Measurements from ENCODE around the gene OSGEP.

The OSGEP gene

GRCh38 chr14:20441461-20441860 lies 13.2 kb downstream of the OSGEP start:
- no peaks in the 10 kb centered on the region for H3K27me3 ChIP-seq (ENCODE audit: low read depth, low read length)
- TF ChIP-seq CTCF (IDR thresholded peaks at IDR 0.05; ENCODE audit: low read depth, low read length), result no peak
- TF ChIP-seq EZH2phosphoT487 (IDR thresholded peaks at IDR 0.05; ENCODE audit: low read depth), result no peak
- H3K79me2 ChIP-seq (ENCODE audit: low read length), result no peaks in the 10 kb centered on the region
- H3K4me1 ChIP-seq (ENCODE audit: low read length), result peaks cover 39% of the 10 kb centered on the region
- H3K27ac ChIP-seq (ENCODE audit: low read length), result no peak overlapping the region
- H4K20me1 ChIP-seq (ENCODE audit: insufficient read depth, low read length), result no peaks in the 10 kb centered on the region
- no peak overlapping the region for H3K9ac ChIP-seq (ENCODE audit: low read length)
- no peak overlapping the region for H3K4me3 ChIP-seq (ENCODE audit: low read length)
- no peaks in the 10 kb centered on the region for H3K9me3 ChIP-seq (ENCODE audit: insufficient read depth, low read length)
- H3K4me2 ChIP-seq (ENCODE audit: low read length), result no peak overlapping the region
- H3K36me3 ChIP-seq (replicated peaks; ENCODE audit: low read depth, low read length), result peaks cover 41% of the 10 kb centered on the region
- no peak overlapping the region for H2AFZ ChIP-seq (ENCODE audit: low read depth, low read length)

GRCh38 chr14:20440882-20441281 lies 13.7 kb downstream of the OSGEP start:
- Histone ChIP-seq H3K27me3 (ENCODE audit: low read depth, low read length) (no peaks in the 10 kb centered on the region), H4K20me1 (ENCODE audit: insufficient read depth, low read length) (no peaks in the 10 kb centered on the region), H3K4me3 (ENCODE audit: low read length) (no peak overlapping the region), H2AFZ (ENCODE audit: low read depth, low read length) (no peak overlapping the region), H3K27ac (ENCODE audit: low read length) (no peak overlapping the region), H3K9ac (ENCODE audit: low read length) (no peak overlapping the region), H3K9me3 (ENCODE audit: insufficient read depth, low read length) (no peaks in the 10 kb centered on the region), H3K4me1 (ENCODE audit: low read length) (peaks cover 39% of the 10 kb centered on the region), H3K79me2 (ENCODE audit: low read length) (no peaks in the 10 kb centered on the region), H3K36me3 (replicated peaks; ENCODE audit: low read depth, low read length) (peaks cover 35% of the 10 kb centered on the region), H3K4me2 (ENCODE audit: low read length) (0 out of 2 replicates have a peak overlapping the region, but pooled peaks have one; percentile 16)
- TF ChIP-seq CTCF (IDR thresholded peaks at IDR 0.05; ENCODE audit: low read depth, low read length) (no peak), EZH2phosphoT487 (IDR thresholded peaks at IDR 0.05; ENCODE audit: low read depth) (no peak)

GRCh38 chr14:20440465-20440864 lies 14.1 kb downstream of the OSGEP start:
- H4K20me1 ChIP-seq (ENCODE audit: insufficient read depth, low read length), result no peaks in the 10 kb centered on the region
- no peaks in the 10 kb centered on the region for H3K9me3 ChIP-seq (ENCODE audit: insufficient read depth, low read length)
- no peak overlapping the region for H3K27ac ChIP-seq (ENCODE audit: low read length)
- H2AFZ ChIP-seq (ENCODE audit: low read depth, low read length), result no peak overlapping the region
- H3K9ac ChIP-seq (ENCODE audit: low read length), result no peak overlapping the region
- no peak overlapping the region for H3K4me2 ChIP-seq (ENCODE audit: low read length)
- H3K36me3 ChIP-seq (replicated peaks; ENCODE audit: low read depth, low read length), result peaks cover 31% of the 10 kb centered on the region
- H3K4me1 ChIP-seq (ENCODE audit: low read length), result peaks cover 39% of the 10 kb centered on the region
- no peaks in the 10 kb centered on the region for H3K79me2 ChIP-seq (ENCODE audit: low read length)
- H3K4me3 ChIP-seq (ENCODE audit: low read length), result no peak overlapping the region
- TF ChIP-seq EZH2phosphoT487 (IDR thresholded peaks at IDR 0.05; ENCODE audit: low read depth) (no peak), CTCF (IDR thresholded peaks at IDR 0.05; ENCODE audit: low read depth, low read length) (no peak)
- no peaks in the 10 kb centered on the region for H3K27me3 ChIP-seq (ENCODE audit: low read depth, low read length)

GRCh38 chr14:20438664-20439063 lies 15.9 kb downstream of the OSGEP start:
- Histone ChIP-seq H2AFZ (ENCODE audit: low read depth, low read length) (no peak overlapping the region), H4K20me1 (ENCODE audit: insufficient read depth, low read length) (no peaks in the 10 kb centered on the region), H3K9me3 (ENCODE audit: insufficient read depth, low read length) (no peaks in the 10 kb centered on the region), H3K79me2 (ENCODE audit: low read length) (no peaks in the 10 kb centered on the region), H3K4me2 (ENCODE audit: low read length) (peak overlapping the region; percentile 43), H3K36me3 (replicated peaks; ENCODE audit: low read depth, low read length) (peaks cover 16% of the 10 kb centered on the region), H3K27ac (ENCODE audit: low read length) (no peak overlapping the region), H3K4me3 (ENCODE audit: low read length) (peak overlapping the region; percentile 10; the same call in 1 of the 2 replicates), H3K27me3 (ENCODE audit: low read depth, low read length) (no peaks in the 10 kb centered on the region), H3K9ac (ENCODE audit: low read length) (no peak overlapping the region), H3K4me1 (ENCODE audit: low read length) (peaks cover 41% of the 10 kb centered on the region)
- TF ChIP-seq EZH2phosphoT487 (IDR thresholded peaks at IDR 0.05; ENCODE audit: low read depth) (no peak), CTCF (IDR thresholded peaks at IDR 0.05; ENCODE audit: low read depth, low read length) (no peak)
